ENCODE results near the gene PTPRD.

Gene PTPRD

GRCh38 chr9:8437259-8437658 is 2175.5 kb downstream of the PTPRD start:
- DNase-seq: no peak

- DNase-seq: no peak
Observed at GRCh38 chr9:8436786-8437185, 2176.0 kb downstream of the PTPRD start.

GRCh38 chr9:8434621-8435020 is 2178.2 kb downstream of the PTPRD start:
- DNase-seq: no peak

- DNase-seq: no peak
Observed at GRCh38 chr9:8432224-8432623, 2180.6 kb downstream of the PTPRD start.

- no peak for DNase-seq
Observed at GRCh38 chr9:8431505-8431904, 2181.3 kb downstream of the PTPRD start.

GRCh38 chr9:8430945-8431344 is 2181.9 kb downstream of the PTPRD start:
- DNase-seq: no peak

- no peak for DNase-seq
Observed at GRCh38 chr9:8429768-8430167, 2183.0 kb downstream of the PTPRD start.

- DNase-seq: no peak
Observed at GRCh38 chr9:8429157-8429556, 2183.6 kb downstream of the PTPRD start.

GRCh38 chr9:8428389-8428788 is 2184.4 kb downstream of the PTPRD start:
- no peak for DNase-seq

GRCh38 chr9:8424786-8425410 is 2187.9 kb downstream of the PTPRD start:
- no peak for DNase-seq

GRCh38 chr9:8420416-8420815 is 2192.4 kb downstream of the PTPRD start:
- no peak for DNase-seq

GRCh38 chr9:8419596-8420275 is 2193.1 kb downstream of the PTPRD start:
- no peak for DNase-seq

GRCh38 chr9:8417341-8417740 is 2195.5 kb downstream of the PTPRD start:
- no peak for DNase-seq

GRCh38 chr9:8412327-8412726 is 2200.5 kb downstream of the PTPRD start:
- no peak for DNase-seq

GRCh38 chr9:8408575-8409190 is 2204.1 kb downstream of the PTPRD start:
- DNase-seq: no peak

- no peak for DNase-seq
Observed at GRCh38 chr9:8401961-8402705, 2210.7 kb downstream of the PTPRD start.

- no peak for DNase-seq
Observed at GRCh38 chr9:8400378-8400777, 2212.4 kb downstream of the PTPRD start.

GRCh38 chr9:8395022-8395421 is 2217.8 kb downstream of the PTPRD start:
- no peak for DNase-seq

GRCh38 chr9:8394341-8394740 is 2218.5 kb downstream of the PTPRD start:
- DNase-seq: no peak

GRCh38 chr9:8392866-8393265 is 2219.9 kb downstream of the PTPRD start:
- no peak for DNase-seq

- DNase-seq: no peak
Observed at GRCh38 chr9:8391566-8391965, 2221.2 kb downstream of the PTPRD start.

- no peak for DNase-seq
Observed at GRCh38 chr9:8391132-8391531, 2221.7 kb downstream of the PTPRD start.

- no peak for DNase-seq
Observed at GRCh38 chr9:8390571-8390970, 2222.2 kb downstream of the PTPRD start.

GRCh38 chr9:8389531-8389930 is 2223.3 kb downstream of the PTPRD start:
- DNase-seq: no peak

Measured in EL (cell line).